GM12875 (cell line): Measurements from ENCODE around the gene PSMD13.

Source experiments
- H3K4me3 ChIP-seq: one replicate; pipeline ENCODE4 v1.5.1; 2011; ENCODE audit warnings: low read depth, low read length, control low read depth
- CTCF ChIP-seq: IDR thresholded peaks from 2 replicates; pipeline ENCODE4 v1.5.1; 2011; ENCODE audit warnings: low read depth, mild to moderate bottlenecking, control low read depth, inconsistent platforms, low read length, moderate library complexity, borderline replicate concordance; ENCODE audit not compliant: insufficient read depth

Gene PSMD13

GRCh38 chr11:298406-299065 lies 61.8 kb downstream of the PSMD13 start:
- no peak for TF ChIP-seq CTCF
- H3K4me3 ChIP-seq = no peak overlapping the region

- no peak within 1 kb of the TSS for H3K4me3 ChIP-seq
- no peak for TF ChIP-seq CTCF
Observed at GRCh38 chr11:299081-299891, 62.5 kb downstream of the PSMD13 start, which contains the start of gene IFITM5. Gene IFITM5 (minus strand): TSS chr11:299526. CDS start chr11:299490, 36 bp downstream.

- TF ChIP-seq CTCF = no peak
- H3K4me3 ChIP-seq = no peak overlapping the region
Observed at GRCh38 chr11:299951-300735, 63.4 kb downstream of the PSMD13 start.
